Stimulated activated CD4-positive, alpha-beta T cell treated with anti-CD3 and anti-CD28 coated beads, Interleukin-12 subunit alpha, Interleukin-12 subunit beta, amount 100 ng/mL, for 4 hours (primary cell): ENCODE measurements around the gene KCNH2.
"Not testable (repeated sequence)": the region's sequence is repeated elsewhere in the genome, so short reads cannot be mapped to it uniquely, and the experiment has no call there.

Source experiments
- DNase-seq: peaks from one replicate; pipeline ENCODE4 v3.0.0-alpha.2; 2020

KCNH2 gene

DNA sequence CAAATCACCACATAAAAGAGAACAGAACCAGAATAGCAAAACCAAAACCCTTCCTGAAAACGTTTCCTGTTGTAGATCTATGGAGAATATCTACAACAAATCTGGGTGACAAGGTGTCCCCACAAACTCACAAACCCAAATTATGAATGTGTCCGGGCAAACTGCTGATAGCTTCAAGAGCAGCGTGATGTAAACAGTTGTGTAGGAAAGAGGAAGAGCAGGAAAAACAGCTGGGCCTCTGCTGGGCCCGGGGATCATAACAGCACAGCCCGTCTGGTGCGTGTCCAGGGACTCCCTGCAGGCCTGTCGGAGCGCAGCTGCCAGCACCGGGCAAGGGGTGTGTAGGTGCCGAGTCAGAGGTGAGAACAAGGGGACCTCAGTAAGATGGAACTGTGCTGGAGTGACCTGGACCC, 53.7 kb downstream of the KCNH2 start:
- no peak for DNase-seq

DNA sequence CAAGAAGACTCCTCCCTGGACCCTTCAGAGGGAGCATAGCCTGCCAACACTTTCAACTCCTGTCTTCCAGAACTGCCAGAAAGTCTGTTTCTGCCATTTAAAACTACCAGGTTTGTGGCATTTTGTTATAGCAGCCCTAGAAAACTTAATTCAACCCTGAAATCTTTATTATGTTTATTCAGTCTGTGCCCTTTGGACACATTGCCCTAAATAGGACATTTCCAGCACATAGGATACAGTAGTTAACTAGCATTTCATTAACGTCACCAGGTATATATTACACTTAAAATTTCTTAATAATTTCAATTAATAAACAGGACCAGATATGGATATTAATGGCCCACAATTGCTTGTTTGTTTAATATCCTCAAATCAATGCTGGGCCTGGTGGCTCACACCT, 54.3 kb downstream of the KCNH2 start:
- no peak for DNase-seq

DNA sequence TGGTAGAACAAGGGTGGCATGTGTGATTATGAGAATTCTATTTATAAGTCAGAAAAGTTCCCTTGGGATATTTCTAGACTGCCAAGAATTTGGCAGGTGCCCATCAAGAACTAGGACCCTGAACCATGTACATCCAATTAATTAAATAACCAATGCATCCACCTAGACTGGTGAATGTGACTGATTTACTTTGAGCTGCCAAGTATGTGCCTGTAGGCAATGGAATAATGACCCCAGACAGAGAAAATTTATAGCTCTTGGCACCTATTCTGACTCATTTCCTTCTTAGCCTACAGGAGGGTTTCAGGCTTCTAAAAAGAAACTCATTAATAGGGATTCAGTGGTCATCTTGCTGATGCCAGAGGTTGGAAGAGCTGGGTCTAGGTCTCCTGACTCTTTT, 54.9 kb downstream of the KCNH2 start:
- DNase-seq, result no peak

DNA sequence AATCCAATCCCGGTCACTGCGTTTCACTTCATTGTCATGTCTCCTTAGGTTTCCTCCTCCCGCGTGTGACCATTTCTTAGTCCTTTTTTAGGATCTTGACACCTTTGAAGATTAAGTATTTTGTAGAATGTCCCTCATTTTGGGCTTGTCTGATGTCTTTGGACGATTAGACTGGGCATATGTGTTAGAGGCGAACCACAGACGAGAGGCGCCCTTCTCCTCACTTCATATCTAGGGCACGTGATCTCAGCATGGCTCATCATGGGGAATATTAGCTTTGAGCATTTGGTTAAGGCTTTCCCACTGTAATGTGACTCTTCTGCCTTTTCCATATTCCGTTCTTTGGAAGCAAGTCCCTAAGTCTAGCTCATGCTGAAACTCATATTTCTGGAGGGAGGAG, 59.0 kb downstream of the KCNH2 start:
- no peak for DNase-seq

DNA sequence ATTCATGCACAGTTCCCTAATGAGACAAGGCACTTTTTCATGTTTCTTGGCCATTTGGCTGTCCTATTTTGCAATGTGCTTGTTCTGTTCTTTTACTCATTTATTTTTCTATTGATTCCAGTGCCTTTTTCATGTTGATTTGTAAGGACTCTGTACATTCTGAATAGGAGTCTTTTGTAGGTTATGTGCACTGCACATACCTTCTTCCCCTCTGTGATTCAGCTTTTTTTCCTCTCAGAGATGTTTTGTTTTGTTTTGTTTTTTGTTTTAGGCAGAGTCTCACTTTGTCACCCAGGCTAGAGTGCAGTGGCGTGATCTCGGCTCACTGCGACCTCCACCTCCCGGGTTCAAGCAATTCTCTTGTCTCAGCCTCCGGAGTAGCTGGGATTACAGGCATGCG, 59.7 kb downstream of the KCNH2 start:
- DNase-seq, result no peak

DNA sequence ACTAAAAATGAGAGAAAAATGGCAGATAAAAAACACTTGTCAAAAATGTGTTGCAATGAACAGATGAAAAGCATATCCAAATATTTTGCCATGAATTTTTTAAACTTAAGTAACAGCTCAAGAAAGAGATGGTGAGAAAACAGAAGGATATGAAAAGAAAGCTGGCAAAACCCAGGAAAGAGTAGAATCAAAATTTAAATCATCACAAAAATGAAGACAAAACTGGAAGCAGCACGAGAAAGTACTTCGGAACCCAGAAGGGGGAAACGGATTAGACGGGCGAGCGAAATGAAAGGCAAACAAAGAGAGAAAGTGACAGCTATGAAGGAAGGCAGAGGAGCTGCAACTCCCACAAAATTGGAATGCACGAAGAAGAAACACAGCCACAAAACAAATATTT, 60.2 kb downstream of the KCNH2 start:
- DNase-seq, result no peak

DNA sequence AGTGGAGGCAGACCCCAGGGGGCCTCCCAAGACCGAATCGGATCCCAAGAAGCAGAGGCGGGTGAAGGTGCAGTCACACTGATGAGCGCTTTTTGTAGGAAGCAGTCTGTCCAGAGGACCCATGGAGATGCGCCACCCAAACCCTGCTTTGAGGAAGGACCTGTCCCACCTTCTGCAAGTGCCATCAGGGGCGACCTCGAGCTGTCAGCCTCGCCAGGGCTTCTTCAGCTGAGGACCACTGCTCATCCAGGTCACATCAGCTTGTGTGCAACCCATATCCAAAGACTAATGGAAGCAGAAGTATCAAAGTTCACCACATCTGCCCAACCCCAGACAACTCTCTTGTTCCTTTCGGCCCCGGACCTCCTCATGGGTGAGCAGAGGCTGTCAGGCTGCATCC, 61.5 kb downstream of the KCNH2 start:
- DNase-seq, result no peak

DNA sequence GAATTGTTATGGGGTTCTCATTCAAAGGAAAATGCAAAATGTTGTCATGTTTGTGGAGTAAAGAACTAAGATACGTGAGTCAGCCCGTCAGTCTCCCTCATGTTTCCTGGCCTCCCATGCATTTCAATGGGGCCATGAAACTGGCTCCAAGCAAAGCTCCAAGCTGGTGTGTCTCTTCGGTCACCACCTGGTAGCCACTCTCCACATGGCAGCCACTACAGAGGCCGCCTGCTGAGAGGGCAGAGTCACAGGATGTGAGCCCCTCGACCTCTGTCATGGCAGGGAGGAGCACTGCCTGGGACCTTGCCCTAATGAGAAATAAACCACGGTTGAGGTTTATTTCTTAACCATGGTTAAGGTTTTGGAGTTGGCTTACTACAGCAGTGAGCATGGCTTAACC, 63.2 kb downstream of the KCNH2 start:
- DNase-seq, result no peak

DNA sequence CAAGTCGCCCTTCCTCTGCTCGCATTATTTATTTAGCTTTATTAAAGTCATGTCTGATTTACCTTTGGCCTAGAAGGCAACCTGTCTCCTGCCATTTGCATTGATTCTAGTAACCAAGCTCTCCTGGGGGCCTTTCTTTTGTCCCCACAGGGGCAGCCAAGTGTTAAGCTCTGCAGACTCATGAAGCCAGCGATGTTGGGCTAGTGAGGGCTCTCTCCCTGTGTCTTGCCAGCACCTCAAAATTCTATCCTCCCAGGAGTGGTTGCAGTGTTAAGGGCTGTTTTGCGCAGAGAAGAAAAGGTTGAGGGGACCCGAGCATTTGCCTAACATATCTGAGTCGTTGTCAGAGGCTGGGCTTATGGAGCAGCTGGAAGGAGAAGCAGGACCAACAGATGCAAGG, 63.9 kb downstream of the KCNH2 start:
- DNase-seq, result no peak

DNA sequence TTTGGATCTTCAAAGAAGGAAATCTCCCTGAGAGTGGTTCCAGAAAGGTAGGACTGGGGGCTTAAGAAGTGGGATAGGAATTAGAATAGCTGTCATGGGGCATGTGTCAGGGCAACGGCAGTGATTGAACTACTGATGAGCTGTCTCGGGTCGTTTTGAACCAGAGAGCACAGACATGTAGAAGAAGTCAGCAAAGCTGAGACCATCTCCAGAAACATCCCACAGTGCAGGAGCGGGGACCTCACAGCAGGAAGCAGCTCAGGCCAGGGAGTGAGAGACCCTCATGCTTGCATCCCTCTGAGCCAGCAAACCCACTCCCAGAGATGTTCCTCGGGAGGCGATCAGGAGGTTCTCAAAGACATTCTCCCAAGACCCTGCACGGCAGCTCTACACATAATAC, 65.7 kb downstream of the KCNH2 start:
- no peak for DNase-seq

DNA sequence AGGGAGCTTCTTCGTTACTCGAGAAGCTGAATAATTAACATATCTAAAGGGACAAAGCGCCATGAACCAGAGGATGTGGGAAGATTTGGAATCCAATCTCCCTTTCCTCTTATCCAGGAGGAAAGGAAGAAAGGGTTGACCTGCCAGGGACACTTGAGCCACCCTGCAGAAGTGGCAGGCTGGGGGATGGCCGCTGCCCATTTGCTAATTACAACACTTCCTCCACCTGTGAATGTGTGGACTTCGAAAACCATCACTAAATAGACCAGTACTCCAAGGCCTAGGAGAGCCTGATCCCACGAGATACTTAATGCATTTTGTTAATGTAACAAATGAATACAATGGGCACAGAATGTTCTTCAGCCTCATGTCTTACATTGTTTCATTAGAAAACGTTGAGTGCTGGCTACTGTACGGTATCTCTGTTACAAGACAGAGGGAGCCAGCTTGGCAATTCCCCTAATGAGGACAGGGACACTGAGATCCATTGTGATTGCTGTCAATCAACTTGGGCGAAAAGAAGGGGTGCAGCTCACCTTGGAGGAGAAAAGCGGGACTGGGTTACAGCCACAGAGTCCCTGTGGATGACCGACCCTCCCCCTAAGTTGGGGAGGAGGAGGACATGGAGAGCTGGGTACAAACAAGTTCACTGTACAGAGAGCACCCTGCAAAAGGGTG, 66.4 kb downstream of the KCNH2 start:
- no peak for DNase-seq

DNA sequence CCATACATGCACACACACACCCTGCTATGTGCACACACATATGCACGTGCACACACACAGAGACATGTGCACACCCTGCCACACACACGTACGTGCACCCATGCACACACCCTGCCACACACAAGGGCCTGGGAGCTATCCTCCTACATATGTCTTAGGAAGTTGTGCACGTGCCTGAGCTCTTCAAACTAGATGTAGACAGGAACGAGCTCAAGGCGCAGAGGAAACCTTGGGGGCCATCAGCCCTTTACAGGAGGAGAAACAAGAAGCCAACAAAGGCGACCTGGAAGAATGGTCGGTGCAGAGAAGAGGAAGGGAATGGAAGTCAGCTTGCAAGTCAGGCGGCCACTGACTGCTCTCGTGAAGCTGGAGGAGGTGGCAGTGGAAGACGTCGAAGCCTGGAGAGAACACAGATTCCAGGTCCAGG, 67.1 kb downstream of the KCNH2 start:
- no peak for DNase-seq

DNA sequence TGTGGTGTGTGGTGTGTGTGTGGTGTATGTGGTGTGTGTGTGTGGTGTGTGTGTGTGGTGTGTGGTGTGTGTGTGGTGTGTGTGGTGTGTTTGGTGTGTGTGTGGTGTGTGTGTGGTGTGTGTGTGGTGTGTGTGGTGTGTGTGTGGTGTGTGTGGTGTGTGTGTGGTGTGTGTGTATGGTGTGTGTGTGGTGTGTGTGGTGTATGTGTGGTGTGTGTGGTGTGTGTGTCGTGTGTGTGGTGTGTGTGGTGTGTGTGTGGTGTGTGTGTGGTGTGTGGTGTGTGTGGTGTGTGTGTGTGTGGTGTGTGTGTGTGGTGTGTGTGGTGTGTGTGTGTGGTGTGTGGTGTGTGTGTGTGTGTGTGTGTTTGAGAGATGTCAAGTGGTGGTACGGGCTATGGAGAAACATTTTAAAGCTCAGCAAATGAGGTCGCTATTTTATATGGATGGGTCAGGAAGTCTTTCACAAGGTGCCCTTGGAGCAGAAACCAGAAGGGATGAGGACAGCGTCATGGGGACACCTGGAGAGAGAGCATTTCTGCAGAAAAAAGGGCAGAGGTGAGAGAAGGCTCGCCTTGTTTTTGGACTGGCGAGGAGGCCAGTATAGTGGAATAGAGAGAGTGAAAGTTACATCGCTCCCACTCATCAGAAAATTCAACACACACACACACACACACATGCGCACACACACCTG, 67.7 kb downstream of the KCNH2 start:
- DNase-seq, result not testable (repeated sequence)

DNA sequence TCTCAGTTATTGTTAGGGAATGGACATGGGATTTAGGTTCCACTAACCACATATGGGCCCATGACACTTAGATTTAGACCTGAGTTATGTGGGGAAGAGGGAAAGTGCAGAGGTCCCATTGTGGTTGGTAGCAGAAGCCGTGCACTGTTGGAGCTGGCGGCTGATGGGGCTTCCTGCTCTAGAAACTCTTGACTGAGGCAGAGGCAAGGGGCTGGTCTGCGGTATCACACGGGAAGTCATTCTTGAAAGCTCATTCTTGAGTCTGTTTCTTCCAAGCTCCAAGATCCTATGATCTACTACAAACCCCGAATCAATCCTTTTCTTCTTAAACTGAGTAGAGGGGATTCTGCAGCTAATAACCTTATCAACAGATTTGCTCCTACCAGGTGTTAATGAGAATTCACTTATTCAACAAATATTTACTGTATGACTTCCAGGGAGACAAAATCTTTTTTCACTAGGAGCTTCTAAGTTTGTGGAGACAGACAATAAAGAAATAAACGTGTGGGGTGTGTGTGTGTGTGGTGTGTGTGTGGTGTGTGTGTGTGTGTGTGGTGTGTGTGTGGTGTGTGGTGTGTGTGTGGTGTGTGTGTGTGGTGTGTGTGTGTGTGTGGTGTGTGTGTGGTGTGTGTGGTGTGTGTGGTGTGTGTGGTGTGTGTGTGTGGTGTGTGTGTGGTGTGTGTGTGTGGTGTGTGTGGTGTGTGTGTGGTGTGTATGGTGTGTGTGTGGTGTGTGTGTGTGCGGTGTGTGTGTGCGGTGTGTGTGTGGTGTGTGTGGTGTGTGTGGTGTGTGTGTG, 68.7 kb downstream of the KCNH2 start:
- DNase-seq, result peak; percentile 8

DNA sequence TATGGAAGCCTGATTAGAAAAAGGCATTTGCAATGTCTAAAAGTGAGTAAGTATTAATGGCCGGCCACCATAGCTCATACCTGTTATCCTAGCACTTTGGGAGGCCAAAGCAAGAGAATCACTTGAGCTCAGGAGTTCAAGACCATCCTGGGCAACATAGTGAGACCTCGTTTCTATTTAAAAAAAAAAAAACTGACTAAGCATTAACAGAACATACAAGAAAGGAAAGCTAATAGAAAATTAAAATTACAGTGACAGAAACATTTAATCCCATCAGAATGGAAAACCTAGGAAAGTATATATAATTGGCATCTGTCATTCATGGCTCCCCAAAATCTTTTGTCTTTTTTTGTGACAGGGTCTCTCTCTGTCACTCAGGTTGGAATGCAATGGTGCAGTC, 69.9 kb downstream of the KCNH2 start:
- no peak for DNase-seq

DNA sequence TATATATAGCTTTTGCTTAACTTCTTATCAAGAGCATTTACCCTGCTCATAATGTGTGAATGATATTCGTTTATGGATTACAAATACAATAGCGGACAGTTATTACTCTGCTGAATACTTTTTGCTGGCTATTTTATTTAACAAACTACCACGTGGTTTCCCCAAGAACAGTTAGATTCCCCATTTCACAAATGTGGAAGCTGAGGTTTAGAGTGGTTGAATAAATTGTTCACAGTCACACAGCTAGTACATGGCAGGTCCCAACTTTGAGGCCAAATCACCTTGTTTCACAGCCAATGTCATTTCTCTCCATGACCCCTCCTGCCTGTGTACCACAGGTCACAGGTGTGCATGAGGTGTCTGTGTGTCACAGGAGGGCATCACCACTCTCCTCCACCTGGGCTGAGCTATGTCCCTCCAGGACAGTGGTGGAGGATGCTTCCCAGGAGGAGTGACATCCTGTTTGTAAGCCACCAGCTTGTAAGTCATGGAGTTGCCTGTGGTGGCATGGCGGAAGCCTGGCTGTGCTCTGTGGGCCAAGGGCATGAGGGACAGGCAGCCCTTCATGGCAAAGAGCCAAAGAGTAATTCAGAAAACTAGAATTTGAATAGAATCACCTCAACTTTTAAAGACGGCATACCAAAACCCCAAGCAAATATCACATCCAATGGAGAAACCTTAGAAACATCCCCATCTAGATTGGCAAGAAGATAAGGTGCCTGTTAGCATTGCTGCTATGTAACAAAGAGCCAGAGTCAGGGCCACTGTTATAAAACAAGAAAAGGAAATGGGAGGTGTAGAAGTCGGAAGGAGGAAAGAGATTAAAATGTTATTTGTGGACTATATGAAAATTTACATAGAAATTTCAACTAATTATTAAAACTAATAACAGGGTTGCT, 73.9 kb downstream of the KCNH2 start:
- DNase-seq, result no peak

DNA sequence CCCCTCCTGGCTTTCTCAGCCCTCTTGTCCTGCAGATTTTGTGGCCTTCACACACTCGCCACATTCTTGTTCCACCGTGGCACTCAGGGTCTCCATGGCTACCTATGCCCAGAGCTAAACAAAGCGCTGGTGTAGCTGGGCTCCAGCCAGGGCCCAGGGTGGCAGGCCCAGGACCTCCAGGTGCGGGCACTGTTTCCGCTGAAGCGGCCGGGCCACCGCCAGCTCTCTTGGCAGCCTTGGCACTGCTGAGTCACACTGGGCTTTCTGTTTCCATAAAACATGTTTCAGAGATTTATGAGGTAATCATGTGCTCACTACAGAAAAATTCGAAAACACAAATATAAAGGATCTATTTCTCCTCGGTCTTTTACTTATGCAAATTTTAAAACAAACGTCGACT, 74.5 kb downstream of the KCNH2 start:
- no peak for DNase-seq

DNA sequence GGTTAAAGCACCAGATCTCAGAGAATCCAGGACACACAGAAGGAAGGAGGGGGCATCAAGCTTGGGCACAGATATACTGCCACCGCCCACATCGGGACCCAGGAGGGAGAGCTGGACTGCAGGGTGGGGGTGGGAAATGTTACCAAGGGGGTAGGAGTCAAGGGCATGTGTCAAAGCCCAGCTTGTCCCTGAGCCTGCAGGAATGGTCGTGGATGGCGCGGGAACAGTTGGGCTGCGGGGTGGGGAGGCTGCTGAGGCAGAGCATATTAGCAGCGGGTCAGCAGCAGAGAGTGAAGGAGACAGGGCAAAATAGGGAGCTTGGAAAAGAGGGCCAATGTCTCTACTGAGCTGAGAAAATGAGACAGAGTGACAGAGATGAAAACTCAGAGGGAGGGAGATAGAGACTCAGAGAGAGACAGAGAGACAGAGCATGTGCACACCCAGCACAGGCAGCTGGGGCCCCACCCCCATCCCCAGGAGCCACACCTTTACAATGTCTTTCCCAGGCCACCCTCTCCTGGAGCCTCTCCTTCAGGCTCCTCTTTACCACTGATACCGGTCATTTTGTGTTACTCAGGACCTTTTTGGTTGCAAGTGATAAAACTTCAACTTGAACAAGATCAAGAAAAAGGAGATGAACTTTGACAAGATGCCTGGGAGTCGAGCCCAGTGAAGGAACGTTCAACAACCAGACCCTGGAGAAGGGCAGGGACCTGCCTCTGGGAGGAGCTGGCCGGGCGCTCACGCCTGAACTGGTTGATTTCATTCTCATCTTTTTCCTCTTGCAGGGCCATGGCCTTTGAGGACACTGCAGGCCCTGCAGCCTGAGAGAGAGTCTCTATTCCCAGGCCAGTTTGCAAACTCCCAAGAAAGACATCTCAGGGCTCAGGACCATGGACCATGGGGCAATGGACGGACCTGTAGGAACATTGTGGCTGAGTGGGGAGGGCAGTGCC, 75.8 kb downstream of the KCNH2 start:
- no peak for DNase-seq

DNA sequence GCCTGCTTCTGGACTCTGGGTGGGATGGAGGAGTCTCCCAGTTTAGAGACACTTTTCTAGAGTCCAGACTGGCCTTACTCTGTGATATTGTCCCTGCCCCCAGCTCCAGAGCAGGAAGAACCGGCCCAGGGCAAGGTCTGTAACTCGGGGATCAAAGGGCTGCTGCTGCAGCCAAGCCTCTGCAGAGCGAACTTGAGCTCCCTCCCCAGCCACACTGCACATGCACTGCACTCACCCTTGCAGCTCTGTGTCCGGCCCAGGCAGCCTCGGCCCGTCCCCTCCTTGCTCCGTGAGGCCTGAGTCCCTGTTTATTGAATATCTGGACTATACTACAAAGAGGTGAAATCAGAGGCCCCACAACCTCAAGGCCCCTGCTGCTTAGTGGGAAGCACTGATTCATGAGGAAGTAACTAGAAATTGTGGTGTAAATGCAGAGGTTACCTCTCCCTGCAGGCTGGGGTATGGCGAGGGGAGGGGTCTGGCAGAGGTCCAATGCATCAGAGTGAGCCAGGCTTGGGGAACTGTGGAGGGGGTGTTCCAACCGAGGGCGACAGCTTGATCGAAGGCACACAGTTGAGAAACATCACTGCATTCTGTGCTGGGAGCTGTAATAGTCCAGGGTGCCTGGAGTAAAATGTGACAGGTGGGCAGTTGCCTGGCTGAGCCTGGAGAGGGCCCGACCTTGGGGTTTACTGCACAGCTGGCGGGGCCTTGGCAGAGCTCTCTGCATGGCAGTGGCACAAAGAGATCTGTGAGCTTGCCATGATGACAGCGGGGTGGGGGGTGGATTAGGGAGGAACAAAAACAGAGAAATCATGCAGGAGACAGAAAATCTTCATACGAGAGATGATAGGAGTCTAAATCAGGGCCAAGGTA, 76.7 kb downstream of the KCNH2 start:
- no peak for DNase-seq

DNA sequence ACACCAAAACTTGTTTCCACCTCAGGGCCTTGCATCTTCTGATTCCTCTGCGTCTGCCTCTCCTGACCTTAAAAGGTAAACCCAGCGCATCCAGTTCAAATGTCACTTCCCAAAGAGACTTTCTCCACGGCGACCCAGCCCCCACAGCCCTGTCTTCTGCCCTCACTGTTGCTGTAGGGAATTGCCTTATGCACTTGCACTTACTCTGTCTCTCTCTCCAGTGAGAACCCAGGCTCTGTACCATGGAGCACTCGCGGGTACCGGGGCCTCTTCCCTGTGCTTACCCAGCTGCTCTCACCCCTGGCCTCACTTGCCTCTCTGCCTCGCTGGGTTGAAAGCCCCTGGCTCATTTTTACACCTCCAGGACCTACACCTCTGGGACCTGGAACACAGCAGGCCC, 77.4 kb downstream of the KCNH2 start:
- DNase-seq, result no peak
